ENCODE data around the gene CSNK2A3.
"Not testable (repeated sequence)": the region's sequence is repeated elsewhere in the genome, so short reads cannot be mapped to it uniquely, and the experiment has no call there.

CSNK2A3 gene

DNA sequence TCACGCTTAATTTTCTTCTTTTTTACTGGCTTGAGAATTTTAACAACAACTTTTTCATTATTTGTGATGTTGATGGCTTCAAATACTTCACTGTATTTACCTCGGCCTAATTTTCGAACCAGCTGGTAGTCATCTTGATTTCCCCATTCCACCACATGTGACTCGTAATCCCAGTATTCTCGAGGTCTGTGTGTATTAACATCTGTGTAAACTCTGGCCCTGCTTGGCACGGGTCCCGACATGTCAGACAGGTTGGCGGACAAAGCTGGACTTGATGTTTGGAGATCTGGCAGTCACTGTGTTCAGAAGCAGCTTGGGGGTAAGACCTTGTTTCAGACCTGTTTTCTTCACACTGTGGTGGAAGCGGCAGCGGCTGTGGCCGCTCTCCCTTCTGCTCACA is at the start of gene CSNK2A3:
CSNK2A3 (minus strand) TSS at position 373 of the 400 bp plus-strand sequence; CDS start at position 242, 131 bp downstream.
- DNase-seq (ENCODE audit: low read depth): not testable (repeated sequence)

DNA sequence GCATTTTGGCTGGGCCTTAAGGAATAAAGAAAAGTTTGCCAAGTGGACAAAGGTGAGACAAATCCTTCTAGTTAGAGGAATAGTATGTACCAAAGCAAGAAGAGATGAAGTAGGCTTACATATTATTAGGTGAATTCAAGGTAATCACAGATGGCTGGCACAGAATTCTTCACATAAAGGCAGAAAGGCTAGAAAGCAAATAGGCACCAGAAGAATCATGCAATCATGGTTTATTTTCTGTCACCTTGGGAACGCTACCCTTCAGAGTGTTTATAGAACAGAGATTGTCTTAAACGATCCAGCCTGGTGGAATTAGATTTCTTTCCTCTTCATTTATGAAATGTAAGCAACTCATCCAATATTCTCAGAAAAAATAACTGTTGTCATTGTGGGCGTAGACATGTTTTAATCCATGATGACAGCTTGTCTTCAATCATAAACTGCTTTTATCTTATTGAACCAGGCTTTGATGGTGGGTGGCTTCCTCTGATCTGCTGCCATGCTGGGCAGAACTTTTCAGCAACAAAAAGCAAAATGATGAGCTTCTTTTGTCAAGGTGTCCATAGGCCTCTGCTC is 49.0 kb upstream of the CSNK2A3 start:
- no peak for DNase-seq (ENCODE audit: low read depth)

DNA sequence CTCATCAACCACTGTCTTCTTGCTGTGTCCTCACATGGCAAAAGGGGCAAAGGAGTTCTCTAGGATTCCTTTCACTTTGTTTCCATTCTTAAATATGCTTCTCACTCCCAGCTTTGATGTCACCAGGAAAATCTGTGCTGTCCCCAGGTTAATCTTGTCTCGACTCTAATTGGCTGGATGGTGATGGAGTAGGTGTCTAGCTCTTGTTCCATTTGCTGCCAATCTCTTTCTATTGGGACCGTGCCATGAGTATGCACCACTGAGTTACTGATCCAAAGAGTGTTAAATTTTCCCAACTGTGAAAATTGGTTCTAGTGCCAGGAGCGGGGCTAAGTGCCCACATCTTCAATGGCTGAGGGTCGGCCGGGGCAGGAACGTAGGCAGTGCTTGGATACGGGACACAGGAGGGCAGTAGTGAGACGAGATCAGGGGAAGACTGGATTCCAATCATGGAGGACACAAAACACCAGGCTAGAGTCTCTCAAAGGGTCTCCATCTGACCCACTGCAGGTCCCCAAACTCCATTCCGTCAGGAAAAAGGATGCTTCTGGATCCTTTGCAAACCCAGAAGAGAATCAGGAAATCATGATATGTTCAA is 47.7 kb upstream of the CSNK2A3 start:
- no peak for DNase-seq (ENCODE audit: low read depth)

DNA sequence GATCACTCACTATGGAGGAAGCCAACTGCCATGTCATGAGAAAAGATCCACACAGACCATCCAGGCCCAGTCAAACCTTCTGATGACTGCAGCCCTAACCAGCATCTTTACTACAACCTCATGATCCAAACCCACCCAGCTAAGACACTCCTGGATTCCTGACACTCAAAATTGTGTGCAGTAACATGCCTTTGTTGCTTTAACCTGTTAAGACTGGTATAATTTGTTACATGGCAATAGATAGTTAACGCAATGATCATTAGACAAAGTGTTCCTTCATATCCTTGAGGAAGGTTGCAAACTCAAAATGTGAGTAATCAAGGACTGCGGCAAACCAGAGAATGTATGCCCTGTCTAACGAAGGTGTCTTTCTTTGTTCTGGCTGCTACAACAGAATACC is 47.1 kb upstream of the CSNK2A3 start:
- DNase-seq (ENCODE audit: low read depth): no peak

DNA sequence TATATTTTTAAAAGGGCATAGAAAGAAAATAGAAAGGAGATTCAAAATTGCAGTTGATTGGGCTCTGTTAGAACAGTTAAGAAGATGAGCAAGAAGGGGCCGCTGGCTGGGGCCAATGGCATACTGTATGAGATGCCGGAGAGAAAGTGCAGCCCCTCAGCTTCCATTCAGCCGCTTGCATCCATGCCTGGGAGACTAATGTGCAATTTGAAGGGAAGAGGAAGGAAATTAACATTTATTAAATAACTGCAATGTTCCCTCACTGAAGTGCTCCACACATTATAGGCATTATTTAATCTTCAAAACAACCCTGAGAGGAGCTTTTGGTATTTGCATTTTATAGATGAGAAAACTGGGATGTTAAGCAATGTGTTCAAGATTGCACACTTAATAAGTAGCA is 44.7 kb upstream of the CSNK2A3 start:
- DNase-seq (ENCODE audit: low read depth): no peak

DNA sequence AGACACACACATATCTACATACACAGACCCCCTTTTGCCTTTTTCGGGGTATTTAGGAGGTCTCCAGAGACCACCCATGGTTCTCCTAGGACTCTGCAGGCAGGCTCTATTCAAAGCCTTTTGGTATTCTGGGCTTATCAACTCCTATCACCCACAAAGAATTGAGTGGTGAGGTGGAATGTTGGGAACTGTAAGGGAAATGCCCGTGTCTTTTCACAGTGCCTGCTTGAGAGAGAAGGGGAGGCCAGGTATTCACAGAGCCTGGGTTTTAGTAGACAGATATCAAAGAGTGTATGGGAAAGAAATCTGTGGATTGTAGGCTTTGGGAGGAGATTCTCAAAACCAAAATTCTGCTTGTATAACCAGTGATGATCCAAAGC is 44.0 kb upstream of the CSNK2A3 start:
- DNase-seq (ENCODE audit: low read depth): no peak

DNA sequence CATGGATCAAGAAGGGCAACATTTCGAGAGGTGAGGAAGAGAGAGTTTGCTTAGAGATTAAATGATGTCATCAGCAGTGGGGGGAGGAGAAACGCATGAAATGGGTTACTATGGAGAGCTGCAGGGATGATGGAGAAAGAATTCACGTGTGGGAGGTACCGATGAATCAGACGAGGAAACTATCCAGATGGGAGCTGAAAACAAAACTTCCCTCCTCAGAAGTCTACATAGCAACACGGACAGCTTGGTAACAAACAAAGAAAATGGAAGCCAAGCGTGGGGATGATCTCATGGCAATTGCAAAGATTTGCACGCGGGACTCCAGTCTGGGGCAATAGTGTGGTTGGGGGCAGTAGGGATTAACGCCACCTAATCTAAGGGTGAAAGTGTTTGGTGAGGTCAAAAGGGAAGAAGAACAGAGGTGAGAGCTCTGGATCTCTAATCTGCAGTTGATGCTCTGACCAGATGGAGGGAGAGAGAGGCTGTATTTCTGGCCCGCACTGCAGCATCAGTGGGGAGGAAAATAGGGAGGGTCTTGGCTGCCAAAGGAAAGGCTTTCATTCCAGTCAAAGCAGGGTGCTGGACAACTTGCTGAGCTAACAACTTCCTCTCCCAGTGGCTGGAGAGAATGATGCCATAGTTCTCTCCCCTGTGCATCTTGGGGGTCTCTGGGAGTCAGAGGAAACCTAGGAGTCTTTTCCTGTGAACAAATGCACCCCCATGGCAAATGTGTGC is 43.4 kb upstream of the CSNK2A3 start:
- DNase-seq (ENCODE audit: low read depth): no peak

DNA sequence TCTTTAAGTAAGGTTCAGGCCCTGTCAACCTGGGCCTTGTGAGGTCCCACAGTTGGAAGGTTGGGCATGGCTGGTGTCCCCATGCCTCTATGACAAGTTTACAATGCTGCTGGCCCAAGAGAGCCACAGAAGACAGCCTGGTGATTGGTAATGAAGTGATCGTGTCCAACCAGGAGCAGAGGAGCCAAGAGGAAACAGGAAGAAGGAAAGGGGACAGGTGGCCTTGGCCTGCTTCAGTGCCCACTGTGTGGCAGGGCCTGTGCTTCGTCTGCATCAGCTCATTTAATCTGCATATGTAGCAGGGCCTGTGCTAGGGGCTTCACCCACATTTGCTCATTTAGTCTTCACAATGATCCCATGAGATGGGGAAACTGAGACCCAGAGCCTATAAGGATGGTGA is 42.1 kb upstream of the CSNK2A3 start:
- DNase-seq (ENCODE audit: low read depth): no peak

DNA sequence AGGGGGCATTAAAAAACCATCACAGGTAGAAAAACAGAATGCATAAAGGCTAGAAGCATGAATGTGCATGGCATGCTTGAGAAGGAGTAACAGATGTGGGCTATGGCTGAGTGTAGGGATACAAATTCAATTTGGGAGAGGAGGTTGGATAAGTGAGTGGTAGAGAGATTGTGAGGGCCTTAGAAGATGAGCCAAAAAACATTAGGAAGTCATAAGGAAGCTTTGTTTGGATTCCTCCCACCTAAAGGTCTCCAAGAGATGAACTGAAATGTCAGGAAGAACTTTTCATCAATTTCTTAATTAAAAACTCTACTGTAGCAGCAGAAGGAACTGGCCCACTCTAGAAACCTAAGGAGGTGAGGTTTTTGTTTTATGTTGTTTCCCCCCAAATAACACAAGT is 41.2 kb upstream of the CSNK2A3 start:
- DNase-seq (ENCODE audit: low read depth): no peak

DNA sequence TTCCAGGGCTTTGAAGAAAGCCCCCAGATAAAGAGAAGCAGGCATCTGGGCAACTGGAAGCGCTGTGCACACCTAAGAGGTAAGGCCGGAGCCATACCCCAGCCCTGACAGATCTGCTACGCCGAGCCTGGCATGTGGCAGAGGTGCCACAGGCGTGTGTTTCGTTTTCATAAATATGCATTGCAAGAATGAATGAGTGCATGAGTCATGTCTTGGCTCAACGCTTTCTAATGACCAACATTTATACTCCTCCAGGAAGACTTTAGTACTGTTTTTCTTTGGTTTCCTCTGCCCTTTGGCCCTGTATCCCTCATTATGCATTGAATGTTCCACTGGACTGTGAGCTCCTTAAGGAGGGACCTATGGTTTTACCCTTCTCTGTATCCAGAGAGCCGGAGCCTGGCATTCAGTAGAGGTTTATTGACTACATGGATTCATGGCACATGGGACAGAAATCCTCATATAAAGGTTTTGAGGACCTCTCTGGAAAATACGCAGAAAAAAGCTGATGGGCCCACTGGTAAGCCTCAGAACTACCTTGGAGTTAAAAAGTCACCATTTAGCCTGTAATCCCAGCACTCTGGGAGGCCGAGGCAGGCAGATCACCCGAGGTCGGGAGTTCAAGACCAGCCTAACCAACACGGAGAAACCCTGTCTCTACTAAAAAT is 38.9 kb upstream of the CSNK2A3 start:
- no peak for DNase-seq (ENCODE audit: low read depth)

DNA sequence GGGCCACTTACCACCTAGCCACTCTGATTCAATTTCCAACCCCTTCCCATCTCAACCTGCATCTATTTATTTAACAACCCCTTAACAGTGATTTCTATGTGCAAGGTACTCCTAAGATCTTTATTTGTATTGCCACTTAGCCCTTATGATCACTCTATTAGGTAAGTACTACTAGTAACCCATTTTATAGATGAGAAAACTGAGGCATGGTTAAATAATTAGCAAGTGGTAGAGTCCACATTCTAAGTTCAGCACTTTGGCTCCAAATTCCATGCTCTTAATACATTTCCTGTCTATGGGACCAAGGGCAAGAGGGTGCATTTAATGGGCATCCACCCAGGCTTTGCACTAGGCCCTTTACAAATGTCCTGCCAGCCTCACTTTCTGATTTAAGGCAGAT is 38.1 kb upstream of the CSNK2A3 start:
- no peak for DNase-seq (ENCODE audit: low read depth)

DNA sequence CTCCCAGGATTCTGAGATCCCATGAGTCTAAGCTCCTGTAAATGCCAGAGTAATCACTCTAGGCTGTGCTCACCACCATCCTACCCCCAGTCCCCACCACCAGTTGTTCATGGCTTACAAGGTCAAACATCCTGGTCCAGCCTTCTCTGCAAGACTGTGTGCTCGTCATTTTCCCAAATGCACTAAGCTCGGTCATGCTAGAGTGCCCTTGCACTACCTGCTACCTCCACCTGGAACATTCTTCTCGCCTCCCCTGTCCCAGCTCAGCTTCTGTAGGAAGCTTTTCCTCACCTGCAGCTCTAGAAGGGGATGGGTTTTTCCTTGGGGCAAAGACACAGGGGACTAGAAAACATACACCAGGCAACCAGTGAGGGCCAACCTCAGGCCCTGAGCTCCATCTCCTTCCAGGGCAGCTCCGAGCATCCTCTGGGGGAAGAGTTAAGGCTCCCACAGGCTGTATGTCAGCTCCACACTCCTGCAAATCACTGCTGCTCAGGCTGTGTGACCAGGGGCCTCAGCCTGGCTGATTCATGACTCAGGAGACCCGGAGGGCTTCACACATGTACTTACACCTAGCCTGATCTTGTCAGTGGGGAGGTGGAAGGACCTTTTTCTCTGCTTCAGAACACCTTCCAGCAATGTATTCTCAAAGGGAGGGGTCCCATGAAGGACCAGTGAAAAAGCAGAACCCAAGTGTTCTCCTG is 37.2 kb upstream of the CSNK2A3 start:
- DNase-seq (ENCODE audit: low read depth): no peak

DNA sequence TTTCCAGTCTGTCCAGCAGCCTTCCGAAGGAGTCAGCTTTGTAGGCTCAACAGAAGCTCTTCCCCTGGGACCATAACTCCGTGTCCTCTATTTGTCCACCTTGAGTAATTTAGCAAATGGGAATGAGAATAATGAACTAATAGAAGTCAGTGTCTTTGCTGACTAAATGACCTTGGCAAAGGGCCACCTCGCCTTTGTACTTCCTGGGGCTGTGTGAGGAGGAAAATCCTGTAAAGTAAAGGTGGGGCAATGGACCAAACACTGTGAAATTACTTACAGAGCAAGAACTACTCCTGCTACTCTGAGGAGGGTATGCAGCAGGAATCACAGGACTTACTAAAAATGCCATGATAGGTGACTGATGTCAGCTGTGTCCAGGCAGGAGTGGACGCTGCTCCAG is 36.2 kb upstream of the CSNK2A3 start:
- no peak for DNase-seq (ENCODE audit: low read depth)

DNA sequence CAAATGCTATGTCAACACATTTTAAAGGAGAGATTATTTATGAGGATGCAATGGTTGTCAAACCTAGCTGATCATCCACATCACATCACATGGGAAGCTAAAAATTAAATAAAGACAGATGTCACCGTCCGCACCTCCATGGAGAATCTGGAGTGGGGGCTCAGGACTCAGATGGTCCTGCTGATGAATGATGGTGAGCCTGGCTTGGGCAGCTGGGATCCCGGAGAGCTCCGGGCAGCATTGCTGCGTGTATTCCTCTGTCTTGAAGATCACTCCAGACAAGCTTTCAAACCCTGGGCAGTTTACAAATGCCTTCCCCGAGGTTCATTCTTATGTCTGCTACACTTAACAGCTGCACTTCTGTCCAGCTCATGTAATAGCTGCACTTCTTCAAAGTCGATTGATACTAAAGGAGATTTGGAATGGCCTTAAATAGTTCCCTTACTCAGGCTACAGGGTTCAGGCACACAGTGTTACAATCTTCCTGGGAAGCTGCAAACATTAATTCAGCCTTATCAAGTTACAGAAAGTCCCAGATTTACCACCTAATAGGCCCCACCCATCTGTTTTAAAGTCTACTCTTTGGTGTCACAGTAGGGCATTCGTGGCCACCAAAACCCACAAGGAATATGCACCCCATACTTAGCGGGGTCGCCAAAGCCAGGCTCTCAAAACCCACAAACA is 34.7 kb upstream of the CSNK2A3 start:
- no peak for DNase-seq (ENCODE audit: low read depth)

DNA sequence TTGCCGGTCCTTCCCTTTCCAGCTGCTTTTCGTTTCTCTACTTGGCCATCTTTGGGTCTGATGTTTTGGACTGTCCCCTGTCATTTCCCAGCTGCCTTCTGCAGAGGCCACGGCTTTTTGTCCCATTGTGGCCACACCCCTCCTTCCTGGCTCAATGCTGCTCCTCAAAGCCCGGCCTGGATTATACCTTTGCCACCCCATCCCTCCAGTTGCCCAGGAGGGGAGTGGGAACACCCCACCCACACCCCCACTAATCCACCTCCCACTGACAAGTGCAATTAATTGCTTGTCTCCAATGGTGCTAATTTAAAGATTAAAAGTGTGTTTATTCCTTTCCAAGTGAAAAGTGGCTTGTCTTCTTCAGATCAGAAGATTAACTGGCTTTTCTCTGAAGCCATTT is 34.2 kb upstream of the CSNK2A3 start:
- DNase-seq (ENCODE audit: low read depth): no peak

DNA sequence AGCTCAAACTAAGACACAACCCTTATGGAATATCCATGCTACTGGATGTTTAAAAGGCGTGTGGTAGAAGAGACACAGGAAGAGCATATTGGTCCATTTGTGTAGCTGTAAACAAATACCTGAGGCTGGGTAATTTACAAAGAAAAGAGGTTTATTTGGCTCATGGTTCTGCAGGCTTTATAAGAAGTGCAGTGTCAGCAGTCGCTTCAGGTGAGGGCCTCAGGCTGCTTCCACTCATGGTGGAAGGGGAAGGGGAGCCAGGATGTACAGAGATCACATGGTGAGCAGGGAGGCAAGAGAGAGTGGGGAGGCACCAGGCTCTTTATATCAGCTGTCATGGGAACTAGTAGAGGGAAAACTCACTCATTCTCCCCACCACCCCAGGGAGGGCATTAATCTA is 31.8 kb upstream of the CSNK2A3 start:
- no peak for DNase-seq (ENCODE audit: low read depth)

DNA sequence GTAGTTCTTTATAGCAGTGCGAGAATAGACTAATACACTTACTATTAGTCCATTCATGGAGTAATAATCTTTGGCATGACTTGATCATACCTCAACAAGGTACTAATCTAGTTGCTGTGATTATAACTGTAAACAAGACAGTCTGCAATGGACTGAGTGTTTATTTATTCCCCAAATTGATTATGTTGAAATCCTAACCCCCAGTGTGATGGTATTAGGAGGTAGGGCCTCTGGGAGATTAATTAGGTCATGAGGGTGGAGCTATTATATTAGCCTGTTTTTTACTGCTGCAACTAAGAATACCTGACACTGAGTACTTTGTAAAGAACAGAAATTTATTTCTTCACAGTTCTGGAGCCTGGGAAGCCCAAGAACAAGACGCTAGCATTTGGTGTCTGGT is 30.9 kb upstream of the CSNK2A3 start:
- DNase-seq (ENCODE audit: low read depth): no peak

DNA sequence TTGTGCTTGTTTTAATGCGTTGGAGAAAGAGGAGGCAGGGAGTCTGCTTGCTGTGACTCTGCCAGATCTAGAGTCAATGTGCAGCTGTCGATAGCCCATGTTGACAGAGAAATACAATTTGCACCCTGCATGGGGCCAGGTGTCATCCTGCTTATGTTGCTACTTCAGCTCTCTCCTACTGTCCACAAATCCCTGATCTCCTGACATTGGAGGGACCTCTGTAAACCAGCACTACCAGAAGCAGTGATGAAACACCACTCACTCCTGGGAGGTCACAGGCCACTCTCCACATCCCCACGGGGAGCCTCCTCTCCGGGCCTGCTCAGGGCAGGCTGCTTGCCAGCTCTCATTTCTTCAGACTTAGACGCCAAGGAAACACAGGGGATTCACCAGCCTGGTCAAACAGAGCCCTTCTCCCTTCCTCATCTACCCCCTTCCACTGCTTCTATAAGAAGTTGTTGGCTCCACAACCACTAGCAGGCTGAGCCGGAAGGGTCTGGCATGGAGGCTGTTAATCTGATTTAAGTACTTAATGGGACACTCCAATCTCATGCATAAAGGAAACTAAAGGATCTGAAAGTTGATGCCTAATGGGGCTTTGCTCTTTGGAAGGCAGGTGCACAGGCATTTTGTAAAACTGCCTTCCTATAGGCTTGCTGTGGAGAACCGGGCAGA is 29.9 kb upstream of the CSNK2A3 start:
- DNase-seq (ENCODE audit: low read depth): no peak

DNA sequence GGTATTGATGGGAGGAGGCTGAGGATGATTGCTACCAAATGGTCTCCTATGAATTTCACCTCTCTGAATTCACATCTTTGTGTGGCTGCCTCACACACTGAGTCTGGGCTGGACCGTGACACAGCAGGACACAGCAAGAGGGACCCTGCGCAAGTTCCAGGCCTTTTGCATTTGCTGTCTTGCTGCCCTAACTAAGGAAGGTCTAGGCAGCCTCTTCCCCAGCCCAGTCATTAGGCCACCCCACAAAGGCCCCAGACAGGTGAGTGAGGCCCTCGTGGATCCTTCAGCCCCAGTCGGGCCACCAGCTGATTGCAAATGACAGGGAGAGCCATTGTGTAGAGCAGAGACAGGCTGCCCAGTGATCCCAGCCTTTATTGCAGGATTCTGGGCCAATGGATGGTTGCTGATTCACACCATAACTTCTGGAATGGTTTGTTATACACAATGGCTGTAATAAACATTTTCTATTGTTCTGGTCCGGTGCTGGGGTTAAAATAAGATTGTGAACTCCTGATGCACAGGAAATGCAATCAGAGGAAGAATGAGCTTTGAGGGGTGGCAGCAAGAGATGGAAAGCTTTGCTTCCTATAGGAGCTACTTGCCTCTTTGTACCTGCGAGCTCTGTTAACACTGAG is 28.5 kb upstream of the CSNK2A3 start:
- DNase-seq (ENCODE audit: low read depth): no peak

DNA sequence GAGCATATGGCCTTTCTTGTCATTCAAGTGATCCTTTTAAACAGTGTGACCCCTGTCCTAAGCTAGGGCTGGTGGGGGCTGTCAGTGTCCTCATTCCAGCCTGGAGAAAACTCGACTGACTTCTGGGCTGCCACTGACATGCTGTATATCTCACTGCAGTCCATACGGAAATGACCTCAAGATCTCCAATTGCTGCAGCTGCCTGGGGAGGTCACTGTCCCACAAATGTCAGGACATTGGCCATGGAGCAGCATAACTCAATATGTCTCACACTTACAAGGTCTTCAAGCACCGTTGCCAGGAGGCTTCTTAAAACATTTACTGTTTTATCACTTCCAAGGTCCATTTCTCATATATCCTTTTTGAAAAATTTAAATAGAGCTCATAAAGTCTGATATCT is 27.8 kb upstream of the CSNK2A3 start:
- no peak for DNase-seq (ENCODE audit: low read depth)

DNA sequence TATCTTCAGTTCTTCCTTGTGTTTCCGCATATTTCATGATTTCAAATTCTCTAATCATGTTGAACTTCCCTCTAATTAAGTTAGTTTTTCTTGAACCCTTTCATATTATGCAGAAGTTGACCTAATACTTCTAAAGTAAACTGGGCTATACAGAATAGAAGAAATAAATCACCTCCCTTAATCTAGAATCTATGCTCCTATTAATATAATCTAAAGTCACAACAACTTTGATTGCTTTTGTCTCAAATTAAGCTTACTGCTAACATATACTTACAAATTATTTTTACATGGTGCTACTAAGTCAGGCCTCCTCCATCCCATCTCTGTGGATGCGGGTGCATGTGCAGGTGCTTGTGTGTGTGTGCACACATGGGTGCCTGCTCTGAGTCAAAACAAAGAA is 27.3 kb upstream of the CSNK2A3 start:
- DNase-seq (ENCODE audit: low read depth): no peak
